ENCODE results near the gene ERICH2. TPM values are rescaled to one million over a fixed set of nuclear protein-coding genes. Genes with fewer than 3 reads are reported as not detected.
A peak's percentile ranks its signal among the peaks of the same experiment; 100 is the strongest.

The ERICH2 gene
- total RNA-seq, 1 experiment from 2014 or later = 0.74 TPM

DNA sequence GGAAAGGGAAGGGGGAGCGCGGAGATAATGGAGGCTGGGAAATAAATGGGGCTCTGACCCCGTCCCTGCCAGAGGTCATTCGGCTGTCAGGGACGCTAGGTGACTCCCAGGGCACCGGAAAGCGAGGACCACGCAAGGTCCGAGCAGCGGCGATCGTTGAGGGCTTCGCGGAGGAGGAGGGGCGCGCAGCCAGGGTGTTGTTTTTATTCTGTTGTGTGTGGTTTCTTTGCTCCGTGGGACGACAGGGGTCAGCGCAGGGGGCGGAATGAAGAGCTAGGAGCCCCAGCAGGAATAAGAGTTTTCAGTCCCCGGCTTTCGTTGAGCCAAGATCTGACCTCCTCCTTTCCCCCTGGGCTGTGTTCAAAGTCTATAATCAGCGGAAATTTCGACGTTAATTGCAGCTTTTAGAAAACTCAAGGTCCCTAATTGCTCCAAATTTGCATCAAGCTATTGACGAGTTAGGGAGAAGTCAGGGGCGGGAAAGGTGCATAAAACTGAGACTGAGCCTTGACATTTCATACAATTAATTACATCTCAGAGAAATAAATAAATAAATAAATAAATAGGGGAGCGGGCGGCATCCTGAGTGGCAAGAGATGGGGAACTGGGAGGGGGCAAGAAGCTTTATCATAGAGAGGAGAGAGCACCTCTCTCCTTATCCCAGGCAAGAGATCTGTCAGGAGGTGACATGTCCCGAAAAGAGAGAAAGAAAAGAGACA is 48.7 kb downstream of the ERICH2 start:
- ChIA-PET POLR2A (interaction anchor here (0.6 kb wide), 1 partner anchor 135 kb away, joined by 4 read pairs; no protein-coding TSS in a partner anchor), CTCF (interaction anchor here (0.6 kb wide), 1 partner anchor 1115 kb away, joined by 3 read pairs; no protein-coding TSS in a partner anchor)
- TF ChIP-seq SIN3A (IDR thresholded peaks at IDR 0.05; ENCODE audit: borderline replicate concordance, insufficient read depth, low read depth, low read length) = no peak
- TF ChIP-seq POLR2AphosphoS5 (IDR thresholded peaks at IDR 0.05; ENCODE audit: low read depth, low read length) = no peak
- no peak for TF ChIP-seq CTCF (IDR thresholded peaks at IDR 0.05)
- no peak for TF ChIP-seq TCF7L2 (IDR thresholded peaks at IDR 0.05; ENCODE audit: low read depth, low read length)
- TF ChIP-seq, protein P1, sequence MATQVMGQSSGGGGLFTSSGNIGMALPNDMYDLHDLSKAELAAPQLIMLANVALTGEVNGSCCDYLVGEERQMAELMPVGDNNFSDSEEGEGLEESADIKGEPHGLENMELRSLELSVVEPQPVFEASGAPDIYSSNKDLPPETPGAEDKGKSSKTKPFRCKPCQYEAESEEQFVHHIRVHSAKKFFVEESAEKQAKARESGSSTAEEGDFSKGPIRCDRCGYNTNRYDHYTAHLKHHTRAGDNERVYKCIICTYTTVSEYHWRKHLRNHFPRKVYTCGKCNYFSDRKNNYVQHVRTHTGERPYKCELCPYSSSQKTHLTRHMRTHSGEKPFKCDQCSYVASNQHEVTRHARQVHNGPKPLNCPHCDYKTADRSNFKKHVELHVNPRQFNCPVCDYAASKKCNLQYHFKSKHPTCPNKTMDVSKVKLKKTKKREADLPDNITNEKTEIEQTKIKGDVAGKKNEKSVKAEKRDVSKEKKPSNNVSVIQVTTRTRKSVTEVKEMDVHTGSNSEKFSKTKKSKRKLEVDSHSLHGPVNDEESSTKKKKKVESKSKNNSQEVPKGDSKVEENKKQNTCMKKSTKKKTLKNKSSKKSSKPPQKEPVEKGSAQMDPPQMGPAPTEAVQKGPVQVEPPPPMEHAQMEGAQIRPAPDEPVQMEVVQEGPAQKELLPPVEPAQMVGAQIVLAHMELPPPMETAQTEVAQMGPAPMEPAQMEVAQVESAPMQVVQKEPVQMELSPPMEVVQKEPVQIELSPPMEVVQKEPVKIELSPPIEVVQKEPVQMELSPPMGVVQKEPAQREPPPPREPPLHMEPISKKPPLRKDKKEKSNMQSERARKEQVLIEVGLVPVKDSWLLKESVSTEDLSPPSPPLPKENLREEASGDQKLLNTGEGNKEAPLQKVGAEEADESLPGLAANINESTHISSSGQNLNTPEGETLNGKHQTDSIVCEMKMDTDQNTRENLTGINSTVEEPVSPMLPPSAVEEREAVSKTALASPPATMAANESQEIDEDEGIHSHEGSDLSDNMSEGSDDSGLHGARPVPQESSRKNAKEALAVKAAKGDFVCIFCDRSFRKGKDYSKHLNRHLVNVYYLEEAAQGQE (IDR thresholded peaks at IDR 0.05; ENCODE audit: insufficient read depth in 1 of 2, low read depth in 2 of 2, low read length in 1 of 2) = no peak
- no peaks in the 10 kb centered on the region; the same call in 1 of the 2 replicates for H3K27me3 ChIP-seq (ENCODE audit: control insufficient read depth, insufficient read depth, low read length)
- no peaks in the 10 kb centered on the region for H3K9me3 ChIP-seq (ENCODE audit: control insufficient read depth, insufficient read depth, low read depth, low read length)
- DNase-seq (ENCODE audit: low read depth, low spot score) (no peak), ATAC-seq (no peak)
- intact Hi-C loops (cut with micrococcal nuclease; ENCODE audit: unreplicated experiment) = loop anchor here (5.0 to 10.0 kb wide), 3 partner anchors 104 to 582 kb away; partner anchors contain the start of gene SP5
- H3K27ac ChIP-seq (ENCODE audit: low read length) = 0 out of 2 replicates have a peak overlapping the region, but pooled peaks have one; percentile 34
- H3K36me3 ChIP-seq (ENCODE audit: control insufficient read depth, insufficient read depth, low read length) = no peaks in the 10 kb centered on the region
- in situ Hi-C loops (cut with HindIII; ENCODE audit: low pct_unique_long_range_greater_than_20kb, low sequenced_read_pairs) = no loop called here
- peaks cover 8% of the 10 kb centered on the region for H3K4me1 ChIP-seq (ENCODE audit: control insufficient read depth, insufficient read depth, low read length)
- BruUV-seq (replicated peaks) = no TSS peak
- peak overlapping the region; percentile 68 to 92 for H3K4me3 ChIP-seq (ENCODE audit: low read depth in 2 of 2, low read length in 2 of 2)

DNA sequence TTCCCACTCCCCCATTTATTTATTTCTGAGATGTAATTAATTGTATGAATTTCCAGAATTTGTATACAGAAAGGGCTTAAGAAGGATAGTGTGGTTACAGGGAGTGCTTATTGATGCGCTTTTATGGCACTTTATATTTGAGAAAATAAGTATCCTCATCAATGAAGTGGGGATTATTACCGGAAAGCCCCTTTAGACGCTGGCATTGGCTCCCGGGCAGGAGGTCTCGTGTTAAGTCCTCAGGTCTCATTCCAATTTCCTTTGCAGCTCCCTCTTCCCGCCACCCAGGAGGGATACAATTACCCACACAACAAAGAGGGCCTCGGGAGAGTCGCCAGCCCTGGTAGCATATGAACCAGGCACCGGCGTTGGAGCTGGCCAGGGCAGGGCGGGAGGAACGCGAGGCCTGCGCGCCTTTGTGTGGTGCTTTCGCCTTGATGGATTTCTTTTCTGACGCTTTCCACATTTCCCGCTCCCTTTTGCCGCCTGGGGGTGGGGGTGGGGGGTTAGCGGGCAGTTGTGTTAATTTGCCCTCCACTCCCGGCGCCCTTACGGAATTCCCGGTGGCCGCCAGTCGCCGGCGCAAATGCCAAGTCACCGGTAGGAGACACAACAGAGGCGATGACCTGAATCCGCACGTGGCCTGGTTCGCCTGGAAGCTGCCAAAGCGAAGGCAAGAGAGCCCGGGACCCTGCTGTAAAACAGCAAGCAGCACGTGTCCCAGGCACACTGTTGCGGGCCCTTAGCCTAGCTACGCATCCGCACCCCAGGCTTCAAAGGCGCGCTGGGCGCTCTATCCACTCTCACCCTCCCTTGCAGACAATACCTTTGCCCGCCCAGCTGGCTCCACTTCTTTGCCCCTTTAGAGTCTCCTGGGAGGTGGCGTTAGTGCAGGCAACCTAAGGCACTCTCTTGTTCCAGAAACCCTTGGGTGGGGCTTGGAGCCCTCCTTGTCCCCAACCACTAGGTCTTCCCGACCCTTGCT is 49.8 kb downstream of the ERICH2 start:
- peaks cover 8% of the 10 kb centered on the region for H3K4me1 ChIP-seq (ENCODE audit: control insufficient read depth, insufficient read depth, low read length)
- ATAC-seq (no peak), DNase-seq (ENCODE audit: low read depth, low spot score) (no peak)
- in situ Hi-C loops (cut with HindIII; ENCODE audit: low pct_unique_long_range_greater_than_20kb, low sequenced_read_pairs) = no loop called here
- H3K27me3 ChIP-seq (ENCODE audit: control insufficient read depth, insufficient read depth, low read length) = no peaks in the 10 kb centered on the region; the same call in 1 of the 2 replicates
- intact Hi-C loops (cut with micrococcal nuclease; ENCODE audit: unreplicated experiment) = loop anchor here (5.0 to 10.0 kb wide), 3 partner anchors 105 to 583 kb away; partner anchors contain the start of gene SP5
- no peak for TF ChIP-seq POLR2AphosphoS5 (IDR thresholded peaks at IDR 0.05; ENCODE audit: low read depth, low read length)
- TF ChIP-seq CTCF (IDR thresholded peaks at IDR 0.05) = no peak
- TF ChIP-seq SIN3A (IDR thresholded peaks at IDR 0.05; ENCODE audit: borderline replicate concordance, insufficient read depth, low read depth, low read length) = no peak
- TF ChIP-seq, protein P1 (IDR thresholded peaks at IDR 0.05; ENCODE audit: insufficient read depth in 1 of 2, low read depth in 2 of 2, low read length in 1 of 2) = no peak
- TF ChIP-seq TCF7L2 (IDR thresholded peaks at IDR 0.05; ENCODE audit: low read depth, low read length) = no peak
- POLR2A ChIA-PET = interaction anchor here (0.6 kb wide), 1 partner anchor 136 kb away, joined by 4 read pairs; no protein-coding TSS in a partner anchor
- no peaks in the 10 kb centered on the region for H3K36me3 ChIP-seq (ENCODE audit: control insufficient read depth, insufficient read depth, low read length)
- BruUV-seq (replicated peaks) = no TSS peak
- H3K4me3 ChIP-seq (ENCODE audit: low read depth in 2 of 2, low read length in 2 of 2) = no peak overlapping the region
- CTCF ChIA-PET = interaction anchor here (0.5 kb wide), 1 partner anchor 411 kb away, joined by 7 read pairs; no protein-coding TSS in a partner anchor
- no peaks in the 10 kb centered on the region for H3K9me3 ChIP-seq (ENCODE audit: control insufficient read depth, insufficient read depth, low read depth, low read length)
- no peak overlapping the region for H3K27ac ChIP-seq (ENCODE audit: low read length)
